Astrocyte of the spinal cord (primary cell): Measurements from ENCODE around the gene CEP70.

Experiments used
- DNase-seq: peaks from one replicate; pipeline ENCODE4 v3.0.0; 2011; ENCODE audit warnings: low read depth, low spot score
- H3K4me3 ChIP-seq: 2 replicates; pipeline ENCODE4 v1.5.1; 2011; ENCODE audit warnings: low read depth, mild to moderate bottlenecking, low read length, moderate library complexity
- CTCF ChIP-seq: IDR thresholded peaks from 2 replicates; pipeline ENCODE4 v1.5.1; 2012; ENCODE audit warnings: low read depth, mild to moderate bottlenecking, low read length, inconsistent platforms
- in situ Hi-C: cut with HindIII; loops from 2 replicates; pipeline ENCODE4 v1.10.0; 2017; ENCODE audit warnings: low sequenced_read_pairs

Gene CEP70

GRCh38 chr3:138450704-138451424 lies 143.2 kb downstream of the CEP70 start:
- no peak for DNase-seq
- no peak for TF ChIP-seq CTCF

DNA sequence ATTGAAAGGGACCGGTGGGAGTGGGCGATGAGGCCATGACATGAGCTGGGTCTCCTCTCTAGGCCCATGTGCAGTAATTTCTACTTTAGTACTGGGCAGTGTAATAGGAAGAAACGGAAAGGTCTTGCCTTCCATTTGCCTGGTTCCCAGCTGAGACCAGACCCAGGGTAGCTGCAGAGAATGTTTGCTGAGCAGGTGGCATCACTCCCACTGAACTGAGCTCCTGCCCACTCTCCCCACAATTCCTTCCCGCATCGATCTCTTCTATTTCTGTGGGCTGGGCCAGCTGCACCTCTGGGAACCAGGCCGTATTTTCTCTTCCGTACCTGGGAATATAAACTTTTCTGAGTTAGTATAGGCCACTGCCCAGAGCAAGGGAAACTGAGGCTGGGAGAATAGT lies 143.9 kb downstream of the CEP70 start:
- no peak for DNase-seq
- in situ Hi-C loops, result no loop called here
- no peak for TF ChIP-seq CTCF
- no peak overlapping the region for H3K4me3 ChIP-seq

More at GRCh38 chr3:138450704-138451424, 143.2 kb downstream of the CEP70 start:
- H3K4me3 ChIP-seq, result no peak overlapping the region
- in situ Hi-C loops, result no loop called here

- in situ Hi-C loops, result no loop called here
- no peak overlapping the region for H3K4me3 ChIP-seq
- TF ChIP-seq CTCF, result no peak
- DNase-seq, result no peak
Measured at GRCh38 chr3:138449490-138449889, 144.6 kb downstream of the CEP70 start.

DNA sequence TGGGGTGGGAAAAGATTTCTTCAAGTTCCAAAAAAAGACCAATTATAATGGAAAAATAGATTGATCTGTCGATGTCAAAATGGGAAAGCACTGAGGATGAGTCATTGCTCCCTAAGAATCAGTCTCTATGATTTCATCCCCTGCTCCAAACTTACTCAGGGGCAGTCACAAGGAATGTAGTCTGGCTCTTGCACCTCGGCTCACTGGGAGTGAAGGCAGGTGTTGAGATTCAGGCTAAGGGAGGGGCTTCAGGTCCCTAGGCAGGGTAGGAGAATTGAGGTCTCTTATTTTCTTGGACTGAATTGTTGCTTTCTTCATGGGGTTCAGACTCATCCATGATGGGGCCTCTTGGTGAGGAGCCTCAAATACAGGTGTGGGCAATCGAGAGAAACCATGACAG lies 145.4 kb downstream of the CEP70 start:
- TF ChIP-seq CTCF, result no peak
- DNase-seq, result no peak
- in situ Hi-C loops, result no loop called here

GRCh38 chr3:138445654-138446053 lies 148.4 kb downstream of the CEP70 start:
- no peak for TF ChIP-seq CTCF
- no peak overlapping the region for H3K4me3 ChIP-seq
- in situ Hi-C loops, result no loop called here
- no peak for DNase-seq

More for the DNA sequence above, 145.4 kb downstream of the CEP70 start:
- H3K4me3 ChIP-seq, result no peak overlapping the region

DNA sequence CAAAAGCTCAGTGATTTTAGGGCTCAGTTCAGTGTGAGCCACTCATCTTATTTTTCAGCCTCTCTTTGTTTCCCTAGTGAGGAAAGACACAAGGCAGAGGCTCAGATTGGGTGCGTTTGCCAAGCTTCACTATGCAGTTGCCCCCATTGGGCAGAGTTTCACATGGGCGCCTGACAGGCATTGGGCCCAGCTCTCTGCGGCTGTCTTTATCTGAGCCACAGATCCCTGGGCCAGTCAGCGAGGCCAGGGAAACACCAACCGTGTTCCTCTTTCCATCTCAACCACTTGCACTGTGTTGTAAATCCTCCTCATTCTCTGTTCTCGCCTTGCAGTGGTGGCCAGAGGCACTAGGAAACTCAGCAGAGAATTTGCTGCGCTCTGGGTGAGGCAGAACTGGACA lies 148.8 kb downstream of the CEP70 start:
- DNase-seq, result no peak
- in situ Hi-C loops, result no loop called here
- H3K4me3 ChIP-seq, result no peak overlapping the region
- TF ChIP-seq CTCF, result no peak
